Fibroblast of pulmonary artery (primary cell): Measurements from ENCODE around the gene TRIM63.

Experiments used
- DNase-seq: peaks from one replicate; pipeline ENCODE4 v3.0.0-alpha.2; 2010; ENCODE audit warnings: low read depth
- H3K4me3 ChIP-seq: replicated peaks from 2 replicates; pipeline ENCODE4 v1.5.1; 2011; ENCODE audit warnings: low read depth, mild to moderate bottlenecking, control low read depth, low read length, moderate library complexity
- TF ChIP-seq, protein P1 (sequence below): IDR thresholded peaks from 2 replicates; pipeline ENCODE4 v1.5.1; 2011; ENCODE audit warnings: mild to moderate bottlenecking, control low read depth, low read length, inconsistent platforms; ENCODE audit errors: missing control alignments

The TRIM63 gene

DNA sequence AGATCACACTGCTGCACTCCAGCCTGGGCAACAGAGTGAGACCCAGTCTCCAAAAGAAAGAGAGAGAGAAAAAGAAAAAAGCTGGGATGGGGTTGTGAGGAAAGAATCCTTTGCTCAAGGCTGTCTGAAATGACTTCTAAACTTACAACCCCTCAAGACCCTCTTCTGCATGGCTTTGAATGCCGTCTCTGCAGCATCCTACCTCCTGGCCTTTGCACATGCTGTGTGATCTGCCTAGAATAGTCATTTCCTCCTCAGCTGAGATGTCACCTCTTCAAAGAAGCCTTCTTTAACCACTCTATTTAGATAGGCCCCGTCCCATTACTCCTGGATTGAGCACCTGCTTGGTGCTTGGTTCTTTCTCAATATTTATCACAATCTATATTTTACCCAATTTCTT, 17.4 kb upstream of the TRIM63 start:
- DNase-seq, result no peak
- no peak overlapping the region for H3K4me3 ChIP-seq
- TF ChIP-seq, protein P1, sequence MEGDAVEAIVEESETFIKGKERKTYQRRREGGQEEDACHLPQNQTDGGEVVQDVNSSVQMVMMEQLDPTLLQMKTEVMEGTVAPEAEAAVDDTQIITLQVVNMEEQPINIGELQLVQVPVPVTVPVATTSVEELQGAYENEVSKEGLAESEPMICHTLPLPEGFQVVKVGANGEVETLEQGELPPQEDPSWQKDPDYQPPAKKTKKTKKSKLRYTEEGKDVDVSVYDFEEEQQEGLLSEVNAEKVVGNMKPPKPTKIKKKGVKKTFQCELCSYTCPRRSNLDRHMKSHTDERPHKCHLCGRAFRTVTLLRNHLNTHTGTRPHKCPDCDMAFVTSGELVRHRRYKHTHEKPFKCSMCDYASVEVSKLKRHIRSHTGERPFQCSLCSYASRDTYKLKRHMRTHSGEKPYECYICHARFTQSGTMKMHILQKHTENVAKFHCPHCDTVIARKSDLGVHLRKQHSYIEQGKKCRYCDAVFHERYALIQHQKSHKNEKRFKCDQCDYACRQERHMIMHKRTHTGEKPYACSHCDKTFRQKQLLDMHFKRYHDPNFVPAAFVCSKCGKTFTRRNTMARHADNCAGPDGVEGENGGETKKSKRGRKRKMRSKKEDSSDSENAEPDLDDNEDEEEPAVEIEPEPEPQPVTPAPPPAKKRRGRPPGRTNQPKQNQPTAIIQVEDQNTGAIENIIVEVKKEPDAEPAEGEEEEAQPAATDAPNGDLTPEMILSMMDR, result no peak

DNA sequence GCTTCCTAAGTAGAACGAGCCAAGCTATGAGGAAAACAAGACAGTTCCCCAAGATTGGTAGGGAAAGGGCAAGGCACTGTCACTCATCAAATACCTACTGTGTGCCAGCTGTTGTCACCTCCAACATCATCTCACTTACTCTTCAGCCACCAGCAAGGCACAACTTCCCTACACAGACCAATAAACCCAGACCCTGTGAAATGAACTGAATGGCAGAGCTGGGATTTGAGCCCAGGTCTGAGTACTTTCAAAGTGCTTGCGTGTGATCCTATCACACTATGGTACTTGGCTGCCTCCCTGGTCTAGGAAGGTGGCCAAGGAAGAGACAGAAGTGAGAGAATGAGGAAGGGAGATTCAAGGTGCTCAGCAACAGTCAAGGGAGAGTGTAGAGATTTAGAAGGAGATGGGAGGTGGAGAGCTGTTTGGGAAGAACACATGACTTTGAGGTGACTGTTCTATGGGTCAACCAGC, 16.7 kb upstream of the TRIM63 start:
- TF ChIP-seq, protein P1, result no peak
- no peak for DNase-seq
- H3K4me3 ChIP-seq, result no peak overlapping the region

DNA sequence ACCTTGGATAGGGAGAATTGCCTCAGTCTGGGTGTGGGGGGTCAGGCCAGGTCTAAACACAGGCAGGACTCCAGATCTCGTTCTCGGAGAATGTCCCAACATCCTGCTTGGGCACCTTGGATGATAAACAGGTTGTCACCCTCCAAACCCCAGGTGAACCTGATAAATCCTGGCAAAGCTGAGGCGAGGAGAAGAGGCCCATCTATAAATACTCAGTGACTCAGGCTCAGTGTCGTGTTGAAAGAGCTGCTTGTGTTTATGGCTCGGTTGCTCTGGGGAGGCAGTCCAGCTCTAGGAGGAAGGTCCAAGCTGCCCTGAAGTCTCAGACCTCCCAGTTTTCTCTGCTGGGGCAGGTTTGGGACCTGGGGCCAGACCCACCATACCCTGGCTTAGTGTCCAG, 15.8 kb upstream of the TRIM63 start:
- H3K4me3 ChIP-seq, result no peak overlapping the region
- peak; percentile 27 for DNase-seq
- TF ChIP-seq, protein P1, result no peak

DNA sequence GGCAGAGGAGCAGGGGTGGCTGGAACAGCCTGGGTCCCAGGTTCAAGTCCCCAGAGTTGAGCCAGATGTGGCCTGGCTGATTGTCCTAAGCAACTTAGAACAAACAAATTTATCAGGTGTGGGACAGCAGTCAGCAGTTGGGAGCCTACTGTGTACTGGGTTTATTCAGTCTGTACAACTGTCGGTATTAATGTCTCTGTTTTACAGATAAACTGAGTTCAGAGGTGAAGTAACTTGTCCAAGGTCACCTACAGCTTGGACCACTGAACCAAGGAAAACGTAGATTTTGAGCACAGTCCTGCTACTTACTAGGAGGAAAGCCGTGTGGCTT, 14.6 kb upstream of the TRIM63 start:
- TF ChIP-seq, protein P1, result no peak
- DNase-seq, result no peak
- H3K4me3 ChIP-seq, result no peak overlapping the region

DNA sequence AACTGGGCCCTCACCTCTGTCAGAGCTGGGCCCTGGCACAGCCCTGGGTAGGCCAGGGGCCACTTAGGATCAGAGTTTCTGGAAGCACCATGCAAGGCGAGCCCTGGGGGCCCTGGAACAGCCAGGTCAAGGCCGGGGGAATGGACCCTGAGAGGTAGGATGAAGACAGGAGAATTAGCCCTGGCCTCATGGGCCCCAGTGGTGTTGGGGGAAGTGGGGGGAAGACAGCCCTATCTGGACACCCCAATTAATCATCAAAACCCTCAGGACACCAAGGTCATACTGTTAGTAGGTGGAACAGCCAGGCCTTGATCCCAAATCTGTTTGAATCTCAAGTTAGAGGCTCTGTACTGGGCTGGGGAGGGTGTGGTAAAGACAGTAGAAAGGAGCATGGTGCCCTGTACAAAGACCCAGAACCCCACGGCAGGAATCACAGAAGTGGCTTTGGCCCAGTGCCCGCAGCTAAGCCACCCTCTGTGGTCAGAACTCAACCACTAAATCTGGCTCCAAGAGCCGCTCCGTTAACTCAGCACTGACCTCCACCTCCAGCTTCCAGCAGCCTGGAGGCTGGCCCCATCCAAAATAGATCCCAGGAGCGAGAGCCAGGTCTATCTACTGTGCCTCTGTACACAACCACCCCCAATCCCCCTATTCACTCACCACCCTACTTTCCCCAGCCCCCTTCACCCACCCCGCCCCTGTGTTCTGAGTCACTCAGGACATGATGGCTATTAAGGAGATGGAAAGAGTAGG, 14.0 kb upstream of the TRIM63 start:
- no peak overlapping the region for H3K4me3 ChIP-seq
- DNase-seq, result no peak
- TF ChIP-seq, protein P1, result no peak

DNA sequence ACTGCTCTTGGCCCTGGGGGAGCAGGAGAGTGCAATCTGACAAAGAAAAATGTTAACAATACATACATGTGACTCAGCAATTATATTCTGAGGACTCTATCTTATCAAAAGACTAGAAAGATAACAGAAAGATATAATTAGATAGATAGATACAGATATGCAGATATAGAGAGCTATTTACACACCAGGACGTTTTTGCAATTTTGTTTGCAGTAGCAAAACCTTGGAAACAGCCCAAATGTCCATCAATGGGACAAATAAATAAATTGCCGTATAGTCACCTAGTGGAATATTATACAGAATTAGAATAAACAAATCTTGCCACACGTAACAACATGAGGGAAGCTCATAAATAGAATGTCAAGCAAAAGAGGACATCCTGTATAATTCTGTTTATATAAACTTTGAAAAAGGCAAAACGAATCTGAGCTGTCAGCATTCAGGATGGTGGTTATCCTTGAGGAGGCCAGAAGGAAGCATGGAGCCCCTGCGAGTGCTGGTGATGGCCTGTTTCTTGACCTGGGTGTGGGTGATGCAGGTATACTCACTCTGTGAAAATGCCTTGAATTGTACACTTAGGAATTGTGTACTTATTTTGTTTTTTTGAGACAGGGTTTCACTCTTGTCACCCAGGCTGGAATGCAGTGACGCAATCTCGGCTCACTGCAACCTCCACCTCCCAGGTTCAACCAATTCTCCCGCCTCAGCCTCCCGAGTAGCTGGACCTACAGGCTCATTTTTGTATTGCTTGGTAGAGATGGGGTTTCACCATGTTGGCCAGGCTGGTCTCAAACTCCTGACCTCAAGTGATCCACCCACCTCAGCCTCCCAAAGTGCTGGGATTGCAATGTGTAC, 12.8 kb upstream of the TRIM63 start:
- TF ChIP-seq, protein P1, result no peak
- no peak for DNase-seq
- H3K4me3 ChIP-seq, result no peak overlapping the region
